ENCODE results near the gene B4GALNT3.

The B4GALNT3 gene

GRCh38 chr12:541676-542324 is 82.1 kb downstream of the B4GALNT3 start:
- no peak for DNase-seq

- no peak for DNase-seq
These were observed 82.8 kb downstream of the B4GALNT3 start for GRCh38 chr12:542395-543113.

- DNase-seq, result no peak
These were observed 83.3 kb downstream of the B4GALNT3 start for GRCh38 chr12:543114-543451.

DNA sequence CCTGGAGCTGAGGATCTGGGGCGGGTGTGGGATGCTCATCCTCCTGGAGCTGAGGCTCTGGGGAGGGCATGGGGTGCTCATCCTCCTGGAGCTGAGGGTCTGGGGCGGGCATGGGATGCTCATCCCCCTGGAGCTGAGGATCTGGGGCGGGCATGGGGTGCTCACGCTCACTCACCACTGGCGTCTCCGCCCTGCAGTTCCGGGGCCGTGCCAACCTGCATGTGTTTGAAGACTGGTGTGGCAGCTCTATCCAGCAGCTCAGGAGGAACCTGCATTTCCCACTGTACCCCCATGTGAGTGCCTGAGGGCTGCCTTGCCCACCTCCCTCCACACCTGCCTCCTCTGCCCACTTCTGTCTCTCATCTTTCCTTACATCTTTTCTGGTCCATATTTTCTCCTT is 84.4 kb downstream of the B4GALNT3 start:
- no peak for DNase-seq

DNA sequence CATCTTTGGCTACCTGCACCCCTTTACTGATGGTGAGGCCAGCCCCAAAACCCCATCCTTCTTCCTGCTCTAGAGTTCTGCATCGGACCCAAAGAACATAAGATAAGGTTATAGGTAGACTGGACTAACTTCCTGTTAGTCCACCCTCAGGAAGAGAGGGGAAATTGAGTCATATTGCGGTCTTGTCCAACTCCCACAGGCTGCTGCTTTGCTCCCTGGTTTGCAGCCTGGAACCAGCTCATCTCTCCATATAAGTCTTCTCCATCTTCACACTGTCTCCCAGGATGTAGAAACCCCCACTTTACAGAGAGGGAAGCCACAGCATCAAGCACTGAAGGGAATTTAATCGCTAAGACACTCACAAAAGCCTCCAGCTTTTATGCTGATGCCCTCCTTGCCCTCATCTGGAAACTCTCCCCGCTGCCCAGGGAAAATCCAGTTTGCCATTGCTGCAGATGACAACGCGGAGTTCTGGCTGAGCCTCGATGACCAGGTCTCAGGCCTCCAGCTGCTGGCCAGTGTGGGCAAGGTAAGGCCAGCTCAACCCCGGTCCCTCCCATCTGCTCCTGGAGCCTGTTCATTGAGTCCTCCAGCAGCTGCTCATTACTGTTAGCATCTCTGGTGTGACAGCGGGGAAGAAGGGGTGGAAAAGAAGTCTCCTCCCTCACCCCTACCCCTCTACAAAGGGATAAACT is 85.3 kb downstream of the B4GALNT3 start:
- no peak for DNase-seq

GRCh38 chr12:545835-546234 is 86.1 kb downstream of the B4GALNT3 start:
- DNase-seq, result no peak

DNA sequence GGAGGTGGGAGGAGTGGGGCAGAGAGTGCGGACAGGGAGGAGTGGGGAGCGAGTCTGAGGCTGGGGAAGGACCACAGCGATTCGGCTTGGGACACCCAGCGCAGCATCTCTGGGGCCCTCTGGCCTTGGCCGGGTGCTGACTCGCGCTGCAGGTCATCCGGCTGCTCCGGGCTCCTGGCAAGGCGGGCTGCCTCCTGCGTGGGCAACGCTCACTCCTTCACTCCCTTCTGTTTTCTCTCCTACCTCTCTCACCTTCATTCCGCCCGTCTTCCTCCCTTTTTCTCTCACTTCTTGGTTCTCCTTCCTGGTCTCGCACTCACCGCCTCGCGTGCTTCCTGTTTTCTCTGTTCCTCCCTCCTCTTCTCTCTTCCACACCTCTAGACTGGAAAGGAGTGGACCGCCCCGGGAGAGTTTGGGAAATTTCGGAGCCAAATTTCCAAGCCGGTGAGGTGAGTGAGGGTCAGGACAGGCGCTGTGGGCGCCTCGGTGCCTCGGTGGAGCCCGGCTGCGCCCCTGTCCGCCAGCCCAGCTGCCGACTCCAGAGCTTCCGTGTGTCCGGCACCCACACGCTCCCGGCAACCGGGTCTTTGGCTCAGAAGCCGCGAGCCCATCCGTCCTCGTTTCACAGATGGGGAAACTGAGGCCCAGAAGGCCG is 86.7 kb downstream of the B4GALNT3 start:
- DNase-seq, result no peak

- peak; percentile 11 to 69 (median 56) for DNase-seq
These were observed 87.4 kb downstream of the B4GALNT3 start for GRCh38 chr12:546920-547845.

GRCh38 chr12:547883-548470 is 88.2 kb downstream of the B4GALNT3 start:
- DNase-seq, result no peak

GRCh38 chr12:549476-550082 is 89.8 kb downstream of the B4GALNT3 start:
- no peak for DNase-seq

DNA sequence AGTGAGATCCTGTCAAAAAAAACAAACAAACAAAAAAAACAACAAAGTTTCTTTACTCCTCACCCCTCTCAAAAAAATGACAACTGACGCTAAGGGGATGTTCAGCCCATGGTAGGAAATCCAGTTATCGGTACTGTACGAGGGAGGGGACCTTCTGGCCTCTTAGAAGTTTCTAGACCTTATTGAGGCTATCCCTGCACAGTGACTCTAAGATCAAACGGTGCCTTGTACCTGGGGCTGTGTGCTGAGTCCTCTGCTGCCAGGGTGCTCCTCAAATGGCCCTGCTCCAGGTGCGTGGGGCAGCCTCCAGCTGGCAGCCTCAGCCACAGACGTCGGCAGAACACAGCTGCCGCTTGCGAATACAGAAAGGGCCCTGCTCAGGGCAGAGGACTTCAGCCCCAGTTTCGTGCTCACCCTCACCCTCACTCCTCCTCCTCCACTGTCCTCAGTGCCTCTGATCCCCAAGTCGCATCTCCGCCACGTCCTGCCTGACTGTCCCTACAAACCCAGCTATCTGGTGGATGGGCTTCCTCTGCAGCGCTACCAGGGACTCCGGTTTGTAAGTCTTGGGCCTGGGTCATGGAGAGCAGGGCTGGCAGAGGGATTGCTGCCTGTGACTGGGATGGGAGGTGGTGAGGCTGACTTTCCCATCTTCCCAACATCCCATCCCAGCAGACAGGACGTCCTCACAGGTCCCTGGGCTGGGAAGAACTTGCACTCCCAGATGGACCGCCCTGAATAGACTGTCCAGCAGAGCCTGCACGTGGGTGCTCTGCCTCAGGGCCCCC is 90.9 kb downstream of the B4GALNT3 start:
- no peak for DNase-seq

DNA sequence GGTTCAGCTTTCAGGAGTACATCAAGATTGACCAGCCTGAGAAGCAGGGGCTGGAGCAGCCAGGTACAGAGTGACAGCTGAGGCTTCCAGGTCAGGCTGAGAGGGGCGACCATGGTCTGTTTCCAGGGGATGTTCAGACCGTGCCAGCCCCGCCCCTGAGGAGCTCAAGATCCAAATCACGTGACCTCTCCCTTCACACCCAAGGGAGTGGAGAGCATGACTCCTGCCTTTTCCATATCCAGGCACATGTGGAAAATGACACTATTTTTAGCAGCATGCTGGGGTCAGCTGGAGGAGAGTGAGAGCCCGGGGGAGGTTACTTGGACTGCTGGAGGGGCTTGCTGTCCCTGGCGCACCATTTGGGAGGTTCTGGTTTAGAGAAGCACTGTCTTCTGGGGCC is 92.7 kb downstream of the B4GALNT3 start:
- DNase-seq, result no peak

DNA sequence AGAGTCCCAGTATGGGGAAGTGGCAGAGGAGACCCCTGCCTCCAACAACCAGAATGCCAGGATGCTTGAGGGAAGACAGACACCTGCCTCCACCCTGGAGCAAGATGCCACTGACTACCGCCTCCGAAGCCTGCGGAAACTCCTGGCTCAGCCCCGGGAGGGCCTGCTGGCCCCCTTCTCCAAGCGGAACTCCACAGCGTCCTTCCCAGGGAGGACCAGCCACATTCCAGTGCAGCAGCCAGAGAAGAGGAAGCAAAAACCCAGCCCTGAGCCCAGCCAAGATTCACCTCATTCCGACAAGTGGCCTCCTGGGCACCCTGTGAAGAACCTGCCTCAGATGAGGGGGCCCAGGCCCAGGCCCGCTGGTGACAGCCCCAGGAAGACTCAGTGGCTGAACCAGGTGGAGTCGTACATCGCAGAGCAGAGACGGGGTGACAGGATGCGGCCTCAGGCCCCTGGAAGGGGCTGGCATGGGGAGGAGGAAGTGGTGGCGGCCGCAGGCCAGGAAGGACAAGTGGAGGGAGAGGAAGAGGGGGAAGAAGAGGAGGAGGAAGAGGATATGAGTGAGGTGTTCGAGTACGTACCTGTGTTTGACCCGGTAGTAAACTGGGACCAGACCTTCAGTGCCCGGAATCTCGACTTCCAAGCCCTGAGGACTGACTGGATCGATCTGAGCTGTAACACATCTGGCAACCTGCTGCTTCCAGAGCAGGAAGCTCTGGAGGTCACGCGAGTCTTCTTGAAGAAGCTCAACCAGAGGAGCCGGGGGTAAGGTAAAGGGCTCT is 93.7 kb downstream of the B4GALNT3 start:
- DNase-seq, result peak in 4 of 6 experiments; percentile 13 to 75 (median 34)

DNA sequence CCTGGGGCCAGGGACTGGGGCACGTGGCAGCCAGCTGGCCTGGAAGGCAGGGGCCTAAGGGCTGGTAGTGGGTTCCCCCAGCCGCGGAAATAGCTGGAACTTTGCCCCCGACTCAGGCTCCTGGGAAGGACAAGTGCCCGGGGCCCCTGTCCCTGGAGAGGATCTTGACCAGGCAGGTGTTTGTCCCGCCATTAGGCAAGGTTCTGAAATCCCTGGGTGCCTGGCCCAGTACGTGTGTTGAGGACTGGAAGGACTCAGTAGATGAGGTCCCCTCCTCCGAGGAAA is 94.2 kb downstream of the B4GALNT3 start:
- DNase-seq, result no peak

GRCh38 chr12:556498-556897 is 96.8 kb downstream of the B4GALNT3 start:
- no peak for DNase-seq

DNA sequence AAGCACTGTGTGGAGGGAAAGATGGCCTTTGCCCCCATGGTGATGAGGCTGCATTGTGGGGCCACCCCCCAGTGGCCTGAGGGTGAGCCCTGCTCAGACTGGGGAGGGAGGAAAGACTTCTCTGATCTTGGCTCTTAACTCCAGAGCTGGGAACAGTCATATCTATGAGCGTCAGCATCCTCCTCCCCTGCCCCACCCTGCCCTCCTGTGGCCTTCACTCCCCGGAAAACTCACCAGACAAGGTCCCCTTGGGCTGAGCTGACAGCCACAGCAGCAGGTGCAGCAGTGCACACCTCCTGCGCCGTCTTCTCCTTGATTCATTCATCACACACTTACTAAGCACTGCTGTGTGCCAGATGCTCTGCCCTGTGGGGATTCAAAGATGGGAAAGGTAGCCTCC is 98.8 kb downstream of the B4GALNT3 start:
- no peak for DNase-seq

DNA sequence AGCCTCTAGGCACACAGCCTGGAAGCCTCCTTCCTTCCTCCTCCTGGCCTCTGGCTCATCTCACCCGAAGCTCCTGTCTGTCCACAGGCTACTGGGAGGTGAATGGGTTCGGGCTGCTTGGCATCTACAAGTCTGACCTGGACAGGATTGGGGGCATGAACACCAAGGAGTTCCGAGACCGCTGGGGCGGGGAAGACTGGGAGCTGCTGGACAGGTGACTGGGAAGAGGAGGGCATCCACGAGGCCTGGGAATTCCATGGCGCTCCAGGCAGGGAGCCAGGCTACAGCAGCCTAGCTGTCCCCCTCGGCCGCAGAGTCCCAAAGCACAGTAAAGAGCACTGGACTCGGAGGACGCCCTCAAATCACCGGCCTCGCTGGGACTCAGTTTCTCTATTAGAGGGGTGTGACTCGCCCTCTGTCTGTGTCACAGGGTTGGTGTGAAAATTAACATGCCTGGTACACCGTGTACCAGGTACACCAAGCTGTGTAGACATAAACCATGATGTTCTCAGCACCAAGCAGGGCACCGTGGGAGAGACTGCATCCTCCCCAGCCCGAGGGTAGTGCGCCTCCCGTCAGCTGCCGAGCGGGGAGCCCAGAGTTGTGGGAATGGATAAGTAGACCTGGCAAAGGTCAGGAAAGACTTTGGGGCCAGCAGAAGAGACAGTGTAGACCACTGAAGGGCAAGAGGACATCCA is 99.6 kb downstream of the B4GALNT3 start:
- no peak for DNase-seq

DNA sequence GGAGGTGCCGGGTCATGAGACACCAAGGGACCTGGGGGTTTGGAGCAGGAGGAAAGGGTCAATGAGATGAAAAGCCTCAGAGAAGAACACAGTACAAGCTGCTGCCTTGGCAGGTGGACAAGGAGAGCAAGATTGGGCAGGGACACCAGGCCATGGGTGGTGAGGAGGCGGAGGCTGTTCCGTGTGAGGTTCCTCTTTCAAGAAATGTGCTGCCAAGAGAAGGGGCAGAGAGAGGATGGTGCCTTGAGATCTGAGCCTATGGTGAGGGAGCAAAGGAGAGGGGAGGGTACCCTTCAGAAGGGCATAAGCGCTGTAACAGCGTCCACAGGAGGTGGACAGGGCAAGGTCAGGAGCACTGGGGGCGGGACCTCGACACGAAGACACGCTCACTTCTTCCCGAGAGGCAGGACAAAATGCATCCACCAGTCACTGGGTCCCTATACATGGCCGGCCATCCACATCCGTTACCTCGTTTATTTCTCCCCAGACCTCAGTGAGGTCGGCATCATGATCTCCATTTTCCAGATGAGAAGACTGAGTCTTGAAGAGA is 100.2 kb downstream of the B4GALNT3 start:
- no peak for DNase-seq

DNA sequence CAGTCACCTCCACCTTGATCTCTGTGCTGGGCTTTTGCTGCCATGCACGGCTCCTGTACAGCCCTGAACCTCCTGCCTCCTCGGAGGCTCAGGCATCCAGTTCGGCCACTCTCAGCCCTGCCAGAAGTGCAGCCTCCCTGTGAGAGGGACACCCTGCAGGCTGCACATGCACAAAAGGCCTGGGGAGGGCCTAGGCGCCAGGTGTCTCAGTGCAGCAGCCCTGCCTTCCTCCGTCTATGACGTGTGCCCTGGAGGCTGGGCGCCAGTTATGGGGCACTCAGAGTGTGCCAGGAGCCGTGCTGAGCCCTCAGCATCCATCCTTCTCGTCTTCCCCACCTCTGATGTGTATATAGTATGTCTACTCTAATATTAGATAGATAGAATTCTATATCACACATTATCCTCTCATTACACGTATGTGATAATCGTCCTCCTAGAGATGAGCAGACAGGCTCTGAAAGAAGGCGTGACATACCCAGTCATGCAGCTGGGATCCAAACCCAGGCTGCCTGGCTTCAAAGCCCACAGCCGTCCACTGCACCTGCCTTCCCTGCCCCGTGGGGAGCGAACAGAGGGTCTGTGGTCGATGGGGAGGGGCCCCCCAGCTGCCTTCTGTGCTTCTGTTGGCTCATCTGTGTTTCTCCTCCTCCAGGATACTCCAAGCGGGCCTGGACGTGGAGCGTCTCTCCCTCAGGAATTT is 101.1 kb downstream of the B4GALNT3 start:
- DNase-seq, result peak in 3 of 6 experiments; percentile 12 to 36 (median 18)
